ENCODE results near the gene MARS1. TPM values are rescaled to one million over a fixed set of nuclear protein-coding genes. Genes with fewer than 3 reads are reported as not detected.

Gene MARS1
- total RNA-seq, 2 donors from 2014 or later = 254 to 263 TPM

DNA sequence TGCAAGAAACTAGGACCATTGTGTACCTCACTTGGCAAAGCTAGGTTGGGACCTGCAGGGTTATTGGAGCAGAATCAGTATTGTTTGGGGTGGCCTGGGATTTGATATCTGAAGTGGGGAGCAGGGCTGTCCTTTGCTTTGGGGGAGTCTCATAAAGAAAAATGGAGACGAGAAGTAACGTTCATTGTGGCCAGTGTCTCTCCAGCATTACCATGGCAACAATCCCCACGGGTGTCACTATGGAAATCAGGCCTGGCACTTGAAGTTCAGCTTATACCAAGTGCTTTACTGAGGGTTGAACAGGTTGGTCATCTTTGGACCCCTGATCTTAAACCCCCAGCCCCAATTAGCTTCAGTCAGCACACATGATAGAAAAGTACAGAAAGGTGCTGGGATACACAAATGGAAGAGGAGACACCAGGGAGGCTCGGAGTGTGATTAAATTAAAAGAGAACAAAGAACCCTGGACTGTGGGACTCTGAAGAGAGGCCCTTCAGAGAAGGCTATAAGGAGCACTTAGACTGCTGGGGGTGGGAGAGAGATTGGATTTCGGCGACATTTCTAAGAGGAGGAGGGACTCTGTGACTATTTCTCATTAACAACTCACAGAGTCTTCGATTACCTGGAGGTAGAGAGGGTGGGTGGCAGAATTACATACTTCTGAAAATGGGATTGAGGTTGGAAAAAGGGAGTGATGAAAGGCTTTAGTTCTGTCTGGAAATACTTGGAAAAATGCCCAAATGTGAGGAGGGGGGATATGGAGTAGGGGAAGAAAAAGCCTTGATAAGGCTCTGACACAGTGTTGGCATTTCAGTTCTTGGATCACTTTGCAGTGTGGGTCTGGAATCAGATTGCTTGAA lies 65.7 kb downstream of the MARS1 start:
- no peaks in the 10 kb centered on the region for H3K4me1 ChIP-seq (ENCODE audit: control insufficient read depth, insufficient read depth, low read length)
- peak overlapping the region; percentile 25 for H3K27ac ChIP-seq (ENCODE audit: low read depth, low read length)
- Mint-ChIP-seq H3K9me3 (no peaks in the 10 kb centered on the region), H3K4me1 (peaks cover 11% of the 10 kb centered on the region), H3K27ac (no peak overlapping the region), H3K27me3 (ENCODE audit: insufficient read depth) (peaks cover 26% of the 10 kb centered on the region), H3K36me3 (ENCODE audit: low read depth) (no peaks in the 10 kb centered on the region), H3K4me3 (no peak overlapping the region)
- no peaks in the 10 kb centered on the region for H3K36me3 ChIP-seq (ENCODE audit: control insufficient read depth, insufficient read depth, low read length)
- no peak for DNase-seq
- H3K27me3 ChIP-seq (ENCODE audit: control insufficient read depth, insufficient read depth, low read length, poor library complexity, severe bottlenecking) = peaks cover 21% of the 10 kb centered on the region
- no peak overlapping the region for H3K9ac ChIP-seq (ENCODE audit: extremely low read depth, low read length, poor library complexity, severe bottlenecking)
- no peaks in the 10 kb centered on the region for H3K9me3 ChIP-seq (ENCODE audit: control insufficient read depth, low read length)
- WGBS, 2 experiments (ENCODE audit: insufficient coverage in 1 of 2, insufficient read length in 1 of 2) = 72 to 87% methylated on average over 6 to 7 of the region's 7 CpGs
- no peak overlapping the region for H3K4me3 ChIP-seq (ENCODE audit: low read length)
- TF ChIP-seq, protein P1, sequence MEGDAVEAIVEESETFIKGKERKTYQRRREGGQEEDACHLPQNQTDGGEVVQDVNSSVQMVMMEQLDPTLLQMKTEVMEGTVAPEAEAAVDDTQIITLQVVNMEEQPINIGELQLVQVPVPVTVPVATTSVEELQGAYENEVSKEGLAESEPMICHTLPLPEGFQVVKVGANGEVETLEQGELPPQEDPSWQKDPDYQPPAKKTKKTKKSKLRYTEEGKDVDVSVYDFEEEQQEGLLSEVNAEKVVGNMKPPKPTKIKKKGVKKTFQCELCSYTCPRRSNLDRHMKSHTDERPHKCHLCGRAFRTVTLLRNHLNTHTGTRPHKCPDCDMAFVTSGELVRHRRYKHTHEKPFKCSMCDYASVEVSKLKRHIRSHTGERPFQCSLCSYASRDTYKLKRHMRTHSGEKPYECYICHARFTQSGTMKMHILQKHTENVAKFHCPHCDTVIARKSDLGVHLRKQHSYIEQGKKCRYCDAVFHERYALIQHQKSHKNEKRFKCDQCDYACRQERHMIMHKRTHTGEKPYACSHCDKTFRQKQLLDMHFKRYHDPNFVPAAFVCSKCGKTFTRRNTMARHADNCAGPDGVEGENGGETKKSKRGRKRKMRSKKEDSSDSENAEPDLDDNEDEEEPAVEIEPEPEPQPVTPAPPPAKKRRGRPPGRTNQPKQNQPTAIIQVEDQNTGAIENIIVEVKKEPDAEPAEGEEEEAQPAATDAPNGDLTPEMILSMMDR (conservative IDR thresholded peaks at IDR 0.05) = no peak

DNA sequence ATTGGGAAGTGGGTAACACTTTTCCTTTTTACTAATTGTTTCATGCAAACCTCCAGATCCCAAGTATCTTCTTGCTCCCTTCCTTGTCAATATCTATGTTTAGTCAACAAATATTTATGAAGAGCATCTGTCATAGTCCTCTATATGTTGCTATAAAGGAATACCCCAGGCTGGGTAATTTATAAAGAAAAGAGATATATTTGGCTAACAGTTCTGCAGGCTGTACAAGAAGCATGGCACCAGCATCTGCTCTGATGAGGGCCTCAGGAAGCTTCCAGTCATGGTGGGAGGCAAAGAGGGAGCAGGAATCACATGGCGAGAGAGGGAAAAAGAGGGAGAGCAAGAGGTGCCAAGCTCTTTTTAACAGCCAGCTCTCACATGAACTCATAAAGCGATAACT lies 66.6 kb downstream of the MARS1 start:
- no peaks in the 10 kb centered on the region for H3K36me3 ChIP-seq (ENCODE audit: control insufficient read depth, insufficient read depth, low read length)
- H3K27me3 ChIP-seq (ENCODE audit: control insufficient read depth, insufficient read depth, low read length, poor library complexity, severe bottlenecking) = peaks cover 12% of the 10 kb centered on the region
- no peaks in the 10 kb centered on the region for H3K4me1 ChIP-seq (ENCODE audit: control insufficient read depth, insufficient read depth, low read length)
- TF ChIP-seq, protein P1 (conservative IDR thresholded peaks at IDR 0.05) = no peak
- no peak for DNase-seq
- Mint-ChIP-seq H3K4me1 (peaks cover 11% of the 10 kb centered on the region), H3K27me3 (ENCODE audit: insufficient read depth) (peaks cover 18% of the 10 kb centered on the region), H3K36me3 (ENCODE audit: low read depth) (no peaks in the 10 kb centered on the region), H3K4me3 (no peak overlapping the region), H3K27ac (no peak overlapping the region), H3K9me3 (no peaks in the 10 kb centered on the region)
- H3K4me3 ChIP-seq (ENCODE audit: low read length) = no peak overlapping the region
- no peak overlapping the region for H3K9ac ChIP-seq (ENCODE audit: extremely low read depth, low read length, poor library complexity, severe bottlenecking)
- no peak overlapping the region for H3K27ac ChIP-seq (ENCODE audit: low read depth, low read length)
- 94 to 100% methylated on average over 1 to 2 of the region's 2 CpGs for WGBS, 2 experiments (ENCODE audit: insufficient coverage in 1 of 2, insufficient read length in 1 of 2)
- H3K9me3 ChIP-seq (ENCODE audit: control insufficient read depth, low read length) = no peaks in the 10 kb centered on the region

DNA sequence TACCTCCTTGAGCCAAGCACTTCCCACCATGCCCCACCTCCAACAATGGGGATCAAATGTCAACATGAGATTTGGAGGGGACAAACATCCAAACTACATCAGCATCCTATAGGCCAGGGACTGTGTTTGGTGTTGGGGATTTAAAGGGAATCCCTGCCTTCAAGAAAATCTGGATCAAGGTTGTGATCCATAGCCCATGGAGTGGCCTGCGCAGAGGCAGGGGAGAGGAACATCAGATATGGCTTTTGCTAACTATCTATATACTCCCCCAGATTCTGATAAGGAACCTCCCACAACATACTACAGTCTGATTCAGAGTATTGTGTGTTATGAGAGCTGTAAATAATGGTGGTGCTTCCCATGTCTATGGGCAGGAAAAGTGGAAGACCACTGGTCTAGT lies 67.0 kb downstream of the MARS1 start:
- Histone ChIP-seq H3K4me1 (ENCODE audit: control insufficient read depth, insufficient read depth, low read length) (no peaks in the 10 kb centered on the region), H3K36me3 (ENCODE audit: control insufficient read depth, insufficient read depth, low read length) (no peaks in the 10 kb centered on the region), H3K27me3 (ENCODE audit: control insufficient read depth, insufficient read depth, low read length, poor library complexity, severe bottlenecking) (peaks cover 9% of the 10 kb centered on the region), H3K9ac (ENCODE audit: extremely low read depth, low read length, poor library complexity, severe bottlenecking) (no peak overlapping the region), H3K27ac (ENCODE audit: low read depth, low read length) (no peak overlapping the region), H3K4me3 (ENCODE audit: low read length) (no peak overlapping the region), H3K9me3 (ENCODE audit: control insufficient read depth, low read length) (no peaks in the 10 kb centered on the region)
- TF ChIP-seq, protein P1 (conservative IDR thresholded peaks at IDR 0.05) = no peak
- H3K27me3 Mint-ChIP-seq (ENCODE audit: insufficient read depth) = peaks cover 15% of the 10 kb centered on the region
- no peak for DNase-seq
- H3K9me3 Mint-ChIP-seq = no peaks in the 10 kb centered on the region
- H3K36me3 Mint-ChIP-seq (ENCODE audit: low read depth) = no peaks in the 10 kb centered on the region
- no peak overlapping the region for H3K27ac Mint-ChIP-seq
- peaks cover 11% of the 10 kb centered on the region for H3K4me1 Mint-ChIP-seq
- 80% methylated on average over 1 of the region's 1 CpG; no CpG with 5 or more reads in 1 of the 2 experiments for WGBS, 2 experiments (ENCODE audit: insufficient coverage in 1 of 2, insufficient read length in 1 of 2)
- H3K4me3 Mint-ChIP-seq = no peak overlapping the region

Measured in endodermal cell (in vitro differentiated cells).